HG03108 (cell line): ENCODE data around the gene GATB.

ENCODE experiments used
- ATAC-seq: cut with Tn5 transposase; IDR thresholded peaks from one replicate; pipeline ENCODE4 v1.9.1; 2021; ENCODE audit warnings: moderate library complexity; ENCODE audit not compliant: unreplicated experiment

The GATB gene

DNA sequence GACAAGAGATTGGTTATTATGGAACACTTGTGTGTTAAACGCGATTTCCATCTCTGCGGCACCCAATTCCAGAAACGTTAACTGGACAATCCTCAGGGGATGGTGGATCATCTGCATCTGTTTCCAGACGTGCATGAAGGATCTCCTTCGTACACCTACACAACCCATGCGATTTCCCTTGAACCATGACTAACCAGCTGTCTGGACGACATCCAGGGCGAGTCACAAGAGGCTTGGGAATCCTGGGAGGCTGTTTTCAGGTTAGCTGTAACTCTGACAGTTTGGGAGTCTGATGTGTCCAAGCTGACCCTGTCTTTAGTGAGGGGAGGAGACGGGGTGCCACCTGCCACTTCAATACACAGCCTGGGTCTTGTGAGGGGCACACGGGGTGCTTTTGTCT lies 84.5 kb downstream of the GATB start:
- no peak for ATAC-seq

DNA sequence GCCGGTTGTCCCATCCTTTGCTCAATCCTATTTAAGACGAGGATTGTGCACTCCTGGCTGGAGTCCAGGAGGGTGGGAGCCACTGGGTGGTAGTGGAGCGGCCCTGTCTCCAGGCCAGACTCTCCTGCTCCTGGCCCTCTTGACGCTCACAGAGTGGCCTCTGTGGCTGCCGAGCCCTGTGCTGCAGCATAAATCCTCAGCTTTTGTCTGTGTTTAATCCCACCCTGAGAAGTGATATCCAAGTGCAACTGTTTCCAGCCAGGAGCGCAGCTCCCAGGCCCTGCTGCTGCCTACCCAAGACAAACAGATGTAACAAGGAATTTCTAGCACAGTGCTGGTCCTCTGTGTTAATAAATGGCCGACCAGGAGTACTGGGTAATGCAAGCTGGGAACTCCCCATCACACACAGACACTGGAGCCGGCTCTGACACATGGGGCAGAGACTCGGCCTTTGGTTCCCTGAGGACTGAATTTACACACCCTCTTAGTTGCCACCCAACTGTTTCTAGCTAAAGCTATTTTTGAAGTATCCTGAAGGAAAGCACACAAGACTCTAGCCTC lies 85.3 kb downstream of the GATB start:
- ATAC-seq, result no peak

DNA sequence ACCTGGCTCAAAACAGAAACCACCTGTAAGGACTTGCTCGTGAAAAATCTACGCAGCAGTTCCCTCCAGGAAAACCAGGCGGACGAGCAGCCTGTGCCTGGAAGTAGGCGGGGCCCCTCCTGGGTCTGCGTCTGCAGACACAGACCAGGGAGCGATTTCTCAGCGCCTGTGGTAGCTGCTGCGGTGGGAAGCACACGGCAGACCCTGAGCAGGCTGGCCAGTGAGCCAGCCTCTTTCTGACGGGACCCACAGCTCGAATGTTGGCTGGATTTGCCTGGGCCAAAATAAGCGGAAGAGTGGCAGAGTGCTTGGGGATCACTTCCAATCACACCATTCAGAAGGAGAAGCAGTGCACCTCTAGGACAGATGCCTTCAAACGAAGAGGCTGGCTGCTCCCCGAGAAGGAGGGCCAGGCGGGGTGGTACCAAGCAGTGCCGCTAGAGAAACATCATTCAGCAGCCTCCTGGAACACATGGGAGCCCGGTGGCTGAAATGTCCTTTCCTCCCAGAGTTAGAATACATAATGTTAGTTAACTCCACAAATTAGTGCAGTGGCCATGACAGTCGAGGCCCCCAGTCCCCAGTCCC lies 85.9 kb downstream of the GATB start:
- no peak for ATAC-seq

DNA sequence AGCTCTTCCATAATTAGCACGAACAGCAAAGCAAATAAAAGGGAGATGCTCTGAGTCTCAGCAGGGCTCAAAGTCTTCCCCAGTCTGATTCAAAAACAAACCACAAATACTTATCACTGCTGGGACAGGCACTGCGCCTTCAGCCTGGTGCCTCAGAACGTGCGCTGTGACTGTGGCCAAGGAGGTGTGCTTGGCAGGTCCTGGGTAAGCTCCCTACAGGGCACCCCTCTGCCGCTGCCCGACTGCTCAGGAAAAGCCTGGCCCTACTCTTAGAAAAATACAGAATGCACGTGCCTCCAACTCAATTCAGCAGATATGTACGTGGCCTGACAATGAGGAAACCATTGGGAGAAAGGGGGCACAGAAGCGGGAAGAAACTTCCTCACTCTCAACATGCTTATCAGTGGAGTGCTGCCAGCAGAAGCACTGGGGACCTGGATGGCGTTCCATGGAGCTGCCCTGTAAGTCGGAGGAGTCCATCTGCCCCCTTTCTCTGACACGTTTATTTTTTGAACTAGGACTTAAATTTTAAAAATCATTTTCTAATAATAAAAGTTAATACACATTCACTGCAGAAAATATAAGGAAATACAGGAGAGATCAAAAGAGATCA lies 86.8 kb downstream of the GATB start:
- ATAC-seq, result no peak

DNA sequence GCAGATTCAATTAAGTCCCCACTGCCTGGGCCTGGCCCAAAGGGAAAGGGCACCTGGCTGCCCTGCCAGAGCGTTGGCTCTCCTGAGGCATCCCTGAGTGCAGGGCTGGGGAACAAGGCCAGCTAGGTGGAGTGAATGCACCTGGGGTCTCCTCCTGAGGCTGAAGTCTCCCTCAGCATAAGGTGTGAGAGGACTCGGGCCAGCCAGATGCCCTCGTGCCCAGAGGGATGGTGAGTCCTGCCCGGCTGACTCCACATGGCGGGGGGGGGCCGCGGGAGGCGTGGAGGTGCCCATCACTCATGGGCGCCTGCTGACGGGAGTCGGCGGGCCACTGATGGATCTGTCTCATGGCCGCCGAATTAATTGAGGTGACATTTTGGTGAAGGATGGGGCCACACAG lies 87.8 kb downstream of the GATB start:
- no peak for ATAC-seq

DNA sequence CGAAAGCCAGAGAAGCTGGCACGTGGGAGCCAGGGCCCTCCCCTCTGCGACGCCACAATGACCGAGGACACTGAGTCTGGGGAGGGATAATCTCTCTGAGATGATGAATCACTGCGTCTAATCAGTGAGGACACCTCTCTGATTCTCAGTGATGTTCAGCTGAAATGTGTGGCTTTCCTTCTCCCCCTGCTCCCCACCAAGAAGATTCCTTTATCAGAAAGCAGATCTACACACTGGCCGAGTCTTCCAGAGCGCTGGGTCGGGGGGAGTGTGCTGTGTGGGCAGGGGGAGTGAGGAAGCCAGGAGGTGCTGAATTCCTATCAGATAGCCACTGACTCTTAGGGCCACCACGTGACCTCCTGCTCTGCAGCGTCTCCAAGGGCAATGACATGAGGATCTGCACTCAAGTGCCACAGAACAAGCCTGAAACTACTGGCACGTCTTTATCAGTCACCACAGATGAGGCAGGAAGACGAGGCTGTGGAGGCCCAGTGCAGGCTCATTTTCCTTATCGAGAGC lies 89.2 kb downstream of the GATB start:
- ATAC-seq, result no peak

DNA sequence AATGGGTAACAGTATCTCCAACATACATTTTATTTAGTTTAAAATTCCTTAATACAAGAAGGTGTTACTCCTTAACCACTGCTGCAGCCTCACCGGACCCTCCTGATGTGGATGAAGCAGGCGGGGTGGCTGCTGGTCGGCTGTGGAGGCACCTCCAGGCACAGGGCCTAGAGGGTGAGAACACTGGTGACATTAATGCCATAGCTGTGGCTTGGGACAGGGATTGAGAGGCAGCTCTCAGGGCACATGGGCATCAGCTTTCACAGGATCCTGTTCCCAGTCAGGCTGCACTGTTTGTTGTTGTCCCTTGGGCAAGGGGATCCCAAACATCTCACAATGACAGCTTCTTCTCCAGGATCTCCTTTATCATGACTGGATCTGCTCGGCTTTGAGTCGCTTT lies 90.0 kb downstream of the GATB start:
- no peak for ATAC-seq

DNA sequence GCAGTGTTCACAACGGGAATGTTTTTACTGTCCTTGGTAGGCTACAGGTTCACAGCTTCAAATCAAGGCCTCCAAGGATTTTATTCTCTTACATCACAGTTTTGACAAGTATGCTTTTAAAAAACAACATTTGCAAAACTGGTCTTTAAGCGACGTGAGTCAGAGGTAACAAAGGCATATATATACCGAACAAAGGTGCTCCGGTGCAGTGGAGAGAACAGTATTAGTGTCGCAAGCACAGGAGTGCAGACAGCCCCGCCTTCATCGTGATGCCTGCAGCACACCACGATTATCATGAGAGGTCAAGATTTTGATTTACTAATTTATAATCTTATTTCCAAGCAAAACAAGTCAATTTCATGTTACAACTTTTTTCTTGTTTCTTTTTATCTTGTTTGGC lies 90.8 kb downstream of the GATB start:
- ATAC-seq, result no peak

DNA sequence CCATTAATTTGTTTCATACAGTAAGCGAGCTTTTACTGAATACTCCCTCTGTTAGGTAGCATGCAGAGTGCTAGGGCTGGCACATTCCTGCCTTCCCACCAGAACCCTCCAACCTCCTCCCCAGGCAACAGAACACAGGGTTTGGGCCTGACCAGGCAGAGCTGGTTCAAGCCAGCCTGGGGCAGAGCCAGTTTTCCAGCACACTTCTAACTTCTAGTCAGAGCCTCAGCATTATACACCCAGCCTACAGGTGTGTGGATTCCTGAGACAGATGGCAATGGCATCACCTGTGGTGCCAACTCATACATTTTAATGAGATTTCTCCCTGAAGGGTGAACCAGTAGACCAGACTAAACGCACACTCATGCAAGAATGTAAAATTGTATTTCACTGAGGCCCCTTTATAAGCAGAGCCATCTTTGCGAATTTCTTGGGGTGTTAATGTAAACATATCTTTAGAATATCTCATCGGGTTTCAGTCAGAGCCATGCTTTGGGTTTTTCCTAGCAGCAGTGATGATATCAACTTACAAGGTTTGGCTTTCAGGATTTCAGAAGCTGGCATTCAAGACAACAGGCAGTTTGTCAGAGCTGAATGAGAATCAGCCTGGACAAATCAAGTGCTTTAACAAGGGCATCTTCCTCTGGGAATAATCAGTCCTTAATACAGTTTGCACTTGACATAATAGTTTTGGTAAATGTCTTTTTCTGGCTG lies 92.0 kb downstream of the GATB start:
- ATAC-seq, result no peak

DNA sequence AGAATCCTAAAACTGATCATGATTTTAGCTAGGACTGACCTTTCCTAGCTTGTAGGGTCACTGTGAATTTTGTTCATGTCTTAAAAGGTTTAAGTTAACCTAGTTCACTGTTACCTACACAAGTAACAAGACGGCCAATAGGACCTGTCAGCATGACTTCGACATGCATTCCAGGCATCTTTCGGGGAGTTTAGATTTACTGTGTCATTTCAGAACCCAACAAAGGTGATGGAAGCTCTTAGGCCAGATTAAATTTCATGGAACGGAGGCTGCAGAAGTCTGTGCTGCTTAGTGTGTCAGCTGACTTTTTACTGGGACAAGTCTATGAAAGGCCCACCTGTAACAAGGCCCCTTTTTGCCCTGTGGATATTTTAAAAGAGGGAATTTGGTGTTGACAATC lies 93.1 kb downstream of the GATB start:
- no peak for ATAC-seq

DNA sequence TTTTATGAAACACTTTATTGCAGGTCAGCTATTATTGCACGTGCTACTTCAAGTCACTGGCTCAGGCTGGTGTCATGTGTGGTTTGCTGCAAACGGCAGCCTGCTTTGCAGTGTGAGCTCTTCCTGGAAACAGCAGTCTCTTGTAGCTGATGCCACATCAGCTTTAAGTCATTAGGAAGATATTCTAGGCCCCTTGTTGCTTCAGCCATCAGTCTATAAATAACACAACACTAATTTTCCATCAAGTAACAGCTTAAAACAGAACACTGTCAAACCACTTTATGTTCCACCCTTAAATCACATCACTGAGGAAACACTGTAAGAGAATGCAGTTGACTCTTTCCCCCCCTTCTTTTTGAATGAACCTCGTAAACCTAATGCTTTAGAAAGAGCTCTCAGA lies 93.8 kb downstream of the GATB start:
- ATAC-seq, result no peak

DNA sequence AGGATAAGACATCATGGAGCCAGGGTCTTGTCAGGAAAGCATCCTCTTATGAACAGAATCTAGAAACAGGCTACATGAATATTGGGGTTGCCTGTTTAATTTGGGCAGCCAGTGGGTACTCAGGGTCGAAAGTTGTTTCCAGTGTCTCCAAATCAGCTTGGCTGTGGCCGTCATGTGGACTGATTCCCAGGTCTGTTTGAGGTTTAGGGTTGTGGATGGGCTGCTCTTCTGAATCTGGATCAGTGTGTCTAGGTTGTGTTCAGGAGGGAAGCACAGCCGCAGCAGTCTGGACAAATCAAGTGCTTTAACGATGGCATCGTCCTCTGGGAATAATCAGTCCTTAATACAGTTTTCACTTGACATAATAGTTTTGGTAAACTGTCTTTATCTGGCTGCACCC lies 94.3 kb downstream of the GATB start:
- ATAC-seq, result no peak

DNA sequence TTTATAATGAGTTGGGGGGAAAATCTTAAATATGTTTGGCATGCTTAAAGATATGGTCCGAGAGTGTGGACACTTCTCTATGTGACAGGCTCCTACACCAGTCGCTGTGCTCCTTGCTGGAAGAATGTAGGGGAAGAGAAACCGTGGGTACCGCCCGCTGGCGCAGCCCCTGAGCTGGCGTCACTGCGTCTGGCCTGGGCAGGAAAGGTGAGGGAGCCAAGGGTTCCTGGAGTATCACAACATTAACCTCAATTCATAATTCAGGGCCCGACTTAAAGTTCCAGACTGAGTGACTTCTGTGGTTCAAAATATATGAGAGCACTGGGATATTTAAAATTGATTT lies 95.1 kb downstream of the GATB start:
- no peak for ATAC-seq

DNA sequence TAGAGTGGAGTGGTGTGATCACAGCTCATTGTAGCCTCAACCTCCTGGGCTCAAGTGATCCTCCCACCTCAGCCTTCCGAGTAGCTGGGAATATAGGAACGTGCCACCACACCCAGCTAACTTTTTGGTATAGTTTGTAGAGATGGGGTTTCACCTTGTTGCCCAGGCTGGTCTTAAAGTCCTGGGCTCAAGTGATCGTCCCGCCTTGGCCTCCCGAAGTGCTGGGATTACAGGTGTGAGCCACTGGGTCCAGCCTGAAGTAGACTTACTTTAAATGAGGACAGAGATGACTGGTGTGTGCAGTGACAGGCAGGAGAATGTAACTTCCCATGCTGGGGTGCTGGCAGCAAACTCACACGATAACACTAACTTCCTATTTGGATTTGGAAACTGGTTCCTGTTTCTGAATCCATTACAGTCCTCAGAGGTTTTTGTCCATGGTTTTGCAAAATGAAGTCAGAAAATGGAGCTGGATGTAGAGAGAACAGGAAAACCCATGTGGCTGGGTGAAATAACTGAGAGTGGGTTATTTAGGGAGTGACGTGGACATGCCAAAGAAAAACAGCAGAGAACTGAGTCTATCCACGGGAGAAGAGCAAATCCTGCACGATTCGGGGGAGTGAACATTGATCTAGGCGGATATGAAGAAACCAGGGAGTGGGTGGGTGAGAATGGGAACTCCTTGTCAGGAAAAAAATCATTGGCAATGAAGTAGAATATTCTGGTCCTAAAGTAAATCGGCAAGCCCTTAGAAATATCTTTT lies 95.6 kb downstream of the GATB start:
- no peak for ATAC-seq

DNA sequence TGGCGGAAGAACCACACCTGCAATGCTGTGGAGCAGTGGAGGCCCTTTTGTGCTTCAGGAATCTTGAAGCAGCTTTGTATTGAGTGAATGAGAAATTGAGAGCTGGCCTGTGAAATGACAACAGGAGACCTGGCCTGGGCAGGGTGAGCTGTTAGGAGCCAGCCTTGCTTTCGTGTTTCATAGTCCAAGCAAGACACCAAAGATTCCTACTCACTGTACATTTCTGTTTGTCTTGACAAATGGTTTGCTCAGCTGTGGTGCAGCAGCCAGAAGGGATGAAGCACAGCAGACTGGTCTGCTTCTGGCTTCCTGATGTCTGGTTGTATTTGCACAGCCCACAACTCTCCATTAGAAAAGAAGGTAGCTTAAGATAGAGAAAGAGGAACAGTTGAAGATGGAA lies 96.5 kb downstream of the GATB start:
- ATAC-seq, result no peak

DNA sequence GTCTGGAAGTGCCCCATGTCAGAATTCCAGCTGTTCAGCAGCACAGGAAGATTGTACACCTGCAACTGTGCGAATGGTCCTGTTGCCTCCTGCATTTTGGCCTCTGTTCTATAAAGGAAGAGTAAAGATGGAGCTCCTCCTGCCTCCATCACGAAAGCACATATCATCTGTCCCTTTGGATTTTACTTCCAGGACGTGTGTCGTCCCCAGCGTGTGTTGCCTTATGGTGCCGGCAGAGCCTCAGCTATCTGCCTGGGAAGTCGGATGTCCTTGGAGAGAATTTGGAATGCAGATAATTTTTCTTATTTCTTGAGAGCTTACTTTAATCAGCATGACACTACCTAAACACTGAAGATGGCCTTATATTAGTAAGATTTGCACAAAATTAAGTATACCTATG lies 97.7 kb downstream of the GATB start:
- no peak for ATAC-seq

DNA sequence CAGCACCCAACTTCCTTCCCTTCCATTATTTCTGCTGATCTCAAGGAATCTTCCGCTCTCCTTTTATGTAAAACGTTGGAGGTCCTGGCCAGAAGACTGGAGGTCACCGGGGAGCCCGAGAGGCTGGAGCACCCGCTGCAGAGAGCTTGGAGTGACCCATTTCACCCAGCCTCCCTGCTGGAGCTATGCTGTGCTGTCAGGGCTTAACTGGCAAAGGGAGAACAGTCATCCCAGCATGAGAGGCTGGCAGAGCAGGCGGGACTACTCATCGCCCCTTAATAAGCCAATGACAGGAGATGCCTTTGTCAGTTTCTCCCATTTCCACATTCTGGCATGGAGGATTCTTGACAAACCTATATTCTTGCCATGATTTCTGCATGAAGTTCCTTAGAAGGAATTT lies 98.9 kb downstream of the GATB start:
- no peak for ATAC-seq

DNA sequence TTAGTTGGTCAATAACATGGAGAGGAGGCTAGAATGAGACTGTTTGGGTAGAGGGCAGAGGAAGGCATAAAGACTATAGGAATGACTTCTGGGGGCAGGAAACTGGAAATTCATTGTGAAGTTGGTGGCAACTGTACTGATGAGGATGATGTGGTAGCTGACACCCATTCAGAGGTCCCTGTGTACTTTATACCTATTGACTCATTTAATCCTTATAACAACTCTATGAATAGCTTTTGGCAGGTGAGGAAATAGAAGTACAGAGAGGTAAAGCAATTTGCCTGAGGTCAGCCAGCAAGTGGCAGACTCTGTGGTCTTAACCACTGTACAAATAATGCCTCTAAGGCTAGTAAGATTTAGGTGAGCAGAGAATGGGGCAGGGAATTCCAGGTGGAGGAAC lies 100.1 kb downstream of the GATB start:
- ATAC-seq, result no peak

DNA sequence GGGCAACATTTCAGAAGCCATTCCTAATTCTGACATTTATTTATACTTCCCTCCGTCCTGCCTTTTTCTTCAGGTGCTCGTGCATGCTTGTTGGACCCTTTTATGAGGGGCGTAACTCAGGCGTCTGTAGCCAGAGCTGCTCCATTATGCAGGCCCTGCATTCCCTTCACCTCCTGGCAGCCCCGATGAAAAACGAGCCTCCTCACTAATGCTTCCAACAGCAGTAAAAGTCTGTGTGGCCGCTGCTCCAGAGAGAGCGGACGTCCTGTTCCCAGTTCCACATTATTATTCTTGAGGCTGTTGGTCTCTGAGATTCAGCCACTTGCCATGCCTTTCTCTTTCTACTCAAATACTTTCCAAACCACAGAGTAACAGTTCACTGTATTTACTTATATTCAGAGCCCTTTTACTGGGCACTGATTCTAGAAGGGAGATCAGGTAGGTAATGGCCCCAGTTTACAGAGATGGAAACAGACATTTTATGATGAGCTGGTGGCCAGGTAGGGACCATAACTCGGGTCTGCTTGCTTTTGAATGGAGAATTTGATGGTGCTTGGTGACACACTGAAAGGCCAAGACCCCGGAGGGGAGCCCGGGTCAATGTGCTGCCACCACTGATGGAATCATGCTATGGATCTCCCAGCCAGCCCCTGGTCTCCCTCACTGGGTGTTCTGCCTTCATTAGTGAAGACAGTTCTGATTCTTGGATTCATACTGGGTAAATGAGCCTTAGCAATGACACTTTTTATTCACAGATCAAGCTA lies 101.0 kb downstream of the GATB start:
- no peak for ATAC-seq

DNA sequence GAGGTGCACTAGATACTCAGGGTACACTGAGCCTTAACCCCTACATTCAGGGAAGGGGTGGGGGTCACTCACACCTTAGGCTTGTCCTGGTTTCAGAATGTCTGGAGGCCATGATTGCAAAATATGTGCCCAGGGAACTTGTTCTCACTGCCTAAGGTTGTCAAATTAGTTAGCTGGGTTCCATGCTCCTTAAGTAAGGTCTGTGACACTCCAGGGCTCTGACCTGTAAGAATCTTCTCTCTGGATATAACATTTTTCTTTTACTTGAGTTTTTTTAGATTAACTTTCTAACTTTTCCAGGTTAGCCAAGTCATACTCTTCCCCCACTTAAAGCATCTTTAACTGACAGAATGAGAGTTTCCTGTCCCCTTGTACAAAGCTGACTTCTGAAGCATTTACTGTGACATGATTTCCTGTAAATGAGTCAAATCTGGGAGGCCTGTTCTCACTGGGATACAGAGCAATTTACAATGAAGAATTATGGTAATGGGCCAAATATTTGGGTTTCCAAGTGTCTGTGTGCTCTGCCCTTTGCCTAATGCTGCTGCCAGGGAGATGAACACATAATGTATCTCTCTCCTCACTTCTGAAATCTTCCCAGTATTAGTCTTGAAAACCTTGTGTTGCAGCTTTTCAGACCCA lies 101.7 kb downstream of the GATB start:
- ATAC-seq, result no peak
